GM23338 (cell line): Measurements from ENCODE around the gene KRTAP4-6. TPM values are rescaled to one million over a fixed set of nuclear protein-coding genes. Genes with fewer than 3 reads are reported as not detected.

Experiments used
- ATAC-seq: fragments of 200-7000 bp; cut with Tn5 transposase; 3 replicates; pipeline ENCODE4 v1.9.1; 2020
- DNase-seq: peaks from one replicate; pipeline ENCODE4 v3.0.0-alpha.2; 2015; ENCODE audit warnings: low spot score
- H2AFZ ChIP-seq: fragments of 200-600 bp; sonication (generic); 2 replicates; pipeline ENCODE4 v1.8.0; 2016; ENCODE audit warnings: antibody characterized with exemption, mild to moderate bottlenecking, moderate library complexity
- H3F3A ChIP-seq: fragments of 200-600 bp; sonication (generic); replicated peaks from 2 replicates; pipeline ENCODE4 v1.8.0; 2017; ENCODE audit warnings: antibody characterized with exemption, mixed run types, low read depth
- H3K27ac ChIP-seq: fragments of 200-600 bp; sonication (generic); 2 replicates; pipeline ENCODE4 v1.6.1; 2016; ENCODE audit warnings: low read depth
- H3K27me3 ChIP-seq: fragments of 200-600 bp; sonication (generic); 2 replicates; pipeline ENCODE4 v1.8.0; 2016; ENCODE audit warnings: mild to moderate bottlenecking, mixed run types, moderate library complexity; ENCODE audit not compliant: insufficient read depth
- H3K36me3 ChIP-seq: fragments of 200-600 bp; sonication (generic); 2 replicates; pipeline ENCODE4 v1.8.0; 2016; ENCODE audit warnings: mild to moderate bottlenecking; ENCODE audit not compliant: insufficient read depth
- H3K4me1 ChIP-seq: fragments of 200-600 bp; sonication (generic); 2 replicates; pipeline ENCODE4 v1.8.0; 2016; ENCODE audit warnings: mild to moderate bottlenecking, moderate library complexity; ENCODE audit not compliant: insufficient read depth
- H3K4me2 ChIP-seq: fragments of 200-600 bp; sonication (generic); 2 replicates; pipeline ENCODE4 v1.7.1; 2017; ENCODE audit warnings: mixed run types
- H3K4me3 ChIP-seq: fragments of 200-600 bp; sonication (generic); 2 replicates; pipeline ENCODE4 v1.6.1; 2016; ENCODE audit warnings: mixed run types
- H3K79me2 ChIP-seq: fragments of 200-600 bp; sonication (generic); replicated peaks from 2 replicates; pipeline ENCODE4 v1.8.0; 2017; ENCODE audit warnings: mild to moderate bottlenecking; ENCODE audit not compliant: insufficient read depth
- H3K9me2 ChIP-seq: fragments of 200-600 bp; sonication (generic); 2 replicates; pipeline ENCODE4 v1.8.0; 2017; ENCODE audit not compliant: insufficient read depth
- H4K20me1 ChIP-seq: fragments of 200-600 bp; sonication (generic); replicated peaks from 2 replicates; pipeline ENCODE4 v1.8.0; 2017; ENCODE audit warnings: mild to moderate bottlenecking; ENCODE audit not compliant: insufficient read depth
- H3K27ac Mint-ChIP-seq: 2 replicates; pipeline ENCODE4 v1.8.0; 2020; ENCODE audit warnings: inconsistent platforms, mild to moderate bottlenecking, moderate library complexity, mixed read lengths
- H3K27me3 Mint-ChIP-seq: 3 replicates; pipeline ENCODE4 v1.8.0; 2022; ENCODE audit warnings: low read depth, mild to moderate bottlenecking, moderate library complexity, mixed read lengths, inconsistent platforms; ENCODE audit not compliant: insufficient read depth, poor library complexity
- H3K36me3 Mint-ChIP-seq: 3 replicates; pipeline ENCODE4 v1.8.0; 2021; ENCODE audit warnings: low read depth, mild to moderate bottlenecking, inconsistent platforms, moderate library complexity, mixed read lengths
- H3K4me1 Mint-ChIP-seq: 3 replicates; pipeline ENCODE4 v1.8.0; 2020; ENCODE audit warnings: mild to moderate bottlenecking, inconsistent platforms, mixed read lengths
- H3K4me3 Mint-ChIP-seq: 3 replicates; pipeline ENCODE4 v1.8.0; 2021; ENCODE audit warnings: moderate library complexity, mild to moderate bottlenecking, inconsistent platforms, mixed read lengths
- H3K9me3 Mint-ChIP-seq: 3 replicates; pipeline ENCODE4 v1.8.0; 2020; ENCODE audit warnings: moderate library complexity, mild to moderate bottlenecking, inconsistent platforms, mixed read lengths
- CREB1 ChIP-seq: fragments of 250-450 bp; sonication (Bioruptor Pico); IDR thresholded peaks from 2 replicates; pipeline ENCODE4 v1.5.0; 2020; ENCODE audit warnings: low read depth, mild to moderate bottlenecking, moderate library complexity
- EZH2 ChIP-seq: fragments of 200-600 bp; sonication (generic); IDR thresholded peaks from one replicate; pipeline ENCODE4 v1.8.0; 2017; ENCODE audit warnings: antibody characterized with exemption, mild to moderate bottlenecking, low read depth; ENCODE audit not compliant: unreplicated experiment
- EZH2phosphoT487 ChIP-seq: fragments of 200-600 bp; sonication (generic); IDR thresholded peaks from one replicate; pipeline ENCODE4 v1.8.1; 2018; ENCODE audit warnings: antibody characterized with exemption; ENCODE audit not compliant: unreplicated experiment
- JUNB ChIP-seq: IDR thresholded peaks from one replicate; pipeline ENCODE4 v1.6.1; 2016; ENCODE audit warnings: antibody characterized with exemption; ENCODE audit not compliant: unreplicated experiment
- NANOG ChIP-seq: IDR thresholded peaks from 2 replicates; pipeline ENCODE4 v1.6.1; 2016; ENCODE audit warnings: antibody characterized with exemption, borderline replicate concordance
- REST ChIP-seq: IDR thresholded peaks from one replicate; pipeline ENCODE4 v1.6.1; 2018; ENCODE audit warnings: antibody characterized with exemption; ENCODE audit not compliant: unreplicated experiment
- ZNF114 ChIP-seq: fragments of 250-450 bp; sonication (Bioruptor Pico); IDR thresholded peaks from 2 replicates; pipeline ENCODE4 v1.5.0; 2020; ENCODE audit warnings: mild to moderate bottlenecking, moderate library complexity
- ZNF331 ChIP-seq: fragments of 250-450 bp; sonication (Bioruptor Pico); IDR thresholded peaks from 2 replicates; pipeline ENCODE4 v1.5.0; 2020; ENCODE audit warnings: low read depth, mild to moderate bottlenecking, moderate library complexity
- polyA plus RNA-seq: library from polyadenylated mRNA; unstranded; fragments of >200 nt; fragmentation: Nextera tagmentation; extraction: Ambion mirVana; gene quantifications from 2 replicates; pipeline ENCODE4 v1.2.1, GENCODE V29; 2016
- total RNA-seq: library from RNA; depleted of rRNA; stranded (reverse); fragments of >200 nt; shearing (Covaris generic); gene quantifications from 2 replicates; pipeline ENCODE4 v1.2.3, GENCODE V29; 2014
- TF ChIP-seq, protein P1 (sequence below): IDR thresholded peaks from 2 replicates; pipeline ENCODE4 v1.6.1; 2016; ENCODE audit warnings: antibody characterized with exemption
- TF ChIP-seq, protein P2 (sequence below): fragments of 250-450 bp; sonication (Bioruptor Pico); IDR thresholded peaks from 2 replicates; pipeline ENCODE4 v1.5.0; 2020; ENCODE audit warnings: mild to moderate bottlenecking, moderate library complexity

Gene KRTAP4-6
- total and polyA plus RNA-seq, 2 experiments from 2014 or later = not detected

DNA sequence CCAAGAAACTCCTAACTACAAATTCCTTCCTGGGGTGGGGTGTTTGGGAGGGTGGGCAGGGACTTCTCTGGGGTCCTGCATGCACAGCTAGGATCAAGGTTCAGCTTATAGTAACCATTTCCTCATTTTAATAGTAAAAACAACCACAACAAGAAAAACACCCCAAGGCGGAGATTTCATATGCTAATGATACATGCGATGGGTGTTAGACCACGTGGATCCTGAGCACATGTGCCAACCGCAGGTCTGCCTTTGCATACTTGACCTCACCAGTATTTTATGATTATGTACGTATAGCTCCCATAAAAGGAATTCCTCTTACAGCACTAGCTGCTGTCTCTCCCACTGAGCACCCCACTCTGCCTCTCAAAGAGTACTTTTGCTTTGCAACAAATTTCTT, 24.0 kb downstream of the KRTAP4-6 start (continued):
- TF ChIP-seq, protein P1, sequence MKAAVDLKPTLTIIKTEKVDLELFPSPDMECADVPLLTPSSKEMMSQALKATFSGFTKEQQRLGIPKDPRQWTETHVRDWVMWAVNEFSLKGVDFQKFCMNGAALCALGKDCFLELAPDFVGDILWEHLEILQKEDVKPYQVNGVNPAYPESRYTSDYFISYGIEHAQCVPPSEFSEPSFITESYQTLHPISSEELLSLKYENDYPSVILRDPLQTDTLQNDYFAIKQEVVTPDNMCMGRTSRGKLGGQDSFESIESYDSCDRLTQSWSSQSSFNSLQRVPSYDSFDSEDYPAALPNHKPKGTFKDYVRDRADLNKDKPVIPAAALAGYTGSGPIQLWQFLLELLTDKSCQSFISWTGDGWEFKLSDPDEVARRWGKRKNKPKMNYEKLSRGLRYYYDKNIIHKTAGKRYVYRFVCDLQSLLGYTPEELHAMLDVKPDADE = no peak

GRCh38 chr17:41111151-41111885, 29.0 kb downstream of the KRTAP4-6 start:
- Histone ChIP-seq H2AFZ (no peak overlapping the region), H3K4me1 (peaks cover 22% of the 10 kb centered on the region), H3K27me3 (no peaks in the 10 kb centered on the region), H3K9me2 (no peaks in the 10 kb centered on the region), H3K4me3 (no peak overlapping the region), H3F3A (no peaks in the 10 kb centered on the region), H3K36me3 (peaks cover 21% of the 10 kb centered on the region; the same call in 1 of the 2 replicates), H3K4me2 (no peak overlapping the region), H4K20me1 (no peaks in the 10 kb centered on the region), H3K27ac (no peak overlapping the region), H3K79me2 (no peaks in the 10 kb centered on the region)
- H3K4me1 Mint-ChIP-seq = peaks cover 35% of the 10 kb centered on the region
- DNase-seq (no peak), ATAC-seq (no peak)
- H3K9me3 Mint-ChIP-seq = peaks cover 54% of the 10 kb centered on the region
- H3K27me3 Mint-ChIP-seq = peaks cover 5% of the 10 kb centered on the region
- H3K4me3 Mint-ChIP-seq = no peak overlapping the region
- no peak overlapping the region for H3K27ac Mint-ChIP-seq
- peaks cover 60% of the 10 kb centered on the region for H3K36me3 Mint-ChIP-seq
- TF ChIP-seq REST = no peak
- TF ChIP-seq, protein P1 = no peak
- TF ChIP-seq NANOG = no peak
- TF ChIP-seq, protein P2, sequence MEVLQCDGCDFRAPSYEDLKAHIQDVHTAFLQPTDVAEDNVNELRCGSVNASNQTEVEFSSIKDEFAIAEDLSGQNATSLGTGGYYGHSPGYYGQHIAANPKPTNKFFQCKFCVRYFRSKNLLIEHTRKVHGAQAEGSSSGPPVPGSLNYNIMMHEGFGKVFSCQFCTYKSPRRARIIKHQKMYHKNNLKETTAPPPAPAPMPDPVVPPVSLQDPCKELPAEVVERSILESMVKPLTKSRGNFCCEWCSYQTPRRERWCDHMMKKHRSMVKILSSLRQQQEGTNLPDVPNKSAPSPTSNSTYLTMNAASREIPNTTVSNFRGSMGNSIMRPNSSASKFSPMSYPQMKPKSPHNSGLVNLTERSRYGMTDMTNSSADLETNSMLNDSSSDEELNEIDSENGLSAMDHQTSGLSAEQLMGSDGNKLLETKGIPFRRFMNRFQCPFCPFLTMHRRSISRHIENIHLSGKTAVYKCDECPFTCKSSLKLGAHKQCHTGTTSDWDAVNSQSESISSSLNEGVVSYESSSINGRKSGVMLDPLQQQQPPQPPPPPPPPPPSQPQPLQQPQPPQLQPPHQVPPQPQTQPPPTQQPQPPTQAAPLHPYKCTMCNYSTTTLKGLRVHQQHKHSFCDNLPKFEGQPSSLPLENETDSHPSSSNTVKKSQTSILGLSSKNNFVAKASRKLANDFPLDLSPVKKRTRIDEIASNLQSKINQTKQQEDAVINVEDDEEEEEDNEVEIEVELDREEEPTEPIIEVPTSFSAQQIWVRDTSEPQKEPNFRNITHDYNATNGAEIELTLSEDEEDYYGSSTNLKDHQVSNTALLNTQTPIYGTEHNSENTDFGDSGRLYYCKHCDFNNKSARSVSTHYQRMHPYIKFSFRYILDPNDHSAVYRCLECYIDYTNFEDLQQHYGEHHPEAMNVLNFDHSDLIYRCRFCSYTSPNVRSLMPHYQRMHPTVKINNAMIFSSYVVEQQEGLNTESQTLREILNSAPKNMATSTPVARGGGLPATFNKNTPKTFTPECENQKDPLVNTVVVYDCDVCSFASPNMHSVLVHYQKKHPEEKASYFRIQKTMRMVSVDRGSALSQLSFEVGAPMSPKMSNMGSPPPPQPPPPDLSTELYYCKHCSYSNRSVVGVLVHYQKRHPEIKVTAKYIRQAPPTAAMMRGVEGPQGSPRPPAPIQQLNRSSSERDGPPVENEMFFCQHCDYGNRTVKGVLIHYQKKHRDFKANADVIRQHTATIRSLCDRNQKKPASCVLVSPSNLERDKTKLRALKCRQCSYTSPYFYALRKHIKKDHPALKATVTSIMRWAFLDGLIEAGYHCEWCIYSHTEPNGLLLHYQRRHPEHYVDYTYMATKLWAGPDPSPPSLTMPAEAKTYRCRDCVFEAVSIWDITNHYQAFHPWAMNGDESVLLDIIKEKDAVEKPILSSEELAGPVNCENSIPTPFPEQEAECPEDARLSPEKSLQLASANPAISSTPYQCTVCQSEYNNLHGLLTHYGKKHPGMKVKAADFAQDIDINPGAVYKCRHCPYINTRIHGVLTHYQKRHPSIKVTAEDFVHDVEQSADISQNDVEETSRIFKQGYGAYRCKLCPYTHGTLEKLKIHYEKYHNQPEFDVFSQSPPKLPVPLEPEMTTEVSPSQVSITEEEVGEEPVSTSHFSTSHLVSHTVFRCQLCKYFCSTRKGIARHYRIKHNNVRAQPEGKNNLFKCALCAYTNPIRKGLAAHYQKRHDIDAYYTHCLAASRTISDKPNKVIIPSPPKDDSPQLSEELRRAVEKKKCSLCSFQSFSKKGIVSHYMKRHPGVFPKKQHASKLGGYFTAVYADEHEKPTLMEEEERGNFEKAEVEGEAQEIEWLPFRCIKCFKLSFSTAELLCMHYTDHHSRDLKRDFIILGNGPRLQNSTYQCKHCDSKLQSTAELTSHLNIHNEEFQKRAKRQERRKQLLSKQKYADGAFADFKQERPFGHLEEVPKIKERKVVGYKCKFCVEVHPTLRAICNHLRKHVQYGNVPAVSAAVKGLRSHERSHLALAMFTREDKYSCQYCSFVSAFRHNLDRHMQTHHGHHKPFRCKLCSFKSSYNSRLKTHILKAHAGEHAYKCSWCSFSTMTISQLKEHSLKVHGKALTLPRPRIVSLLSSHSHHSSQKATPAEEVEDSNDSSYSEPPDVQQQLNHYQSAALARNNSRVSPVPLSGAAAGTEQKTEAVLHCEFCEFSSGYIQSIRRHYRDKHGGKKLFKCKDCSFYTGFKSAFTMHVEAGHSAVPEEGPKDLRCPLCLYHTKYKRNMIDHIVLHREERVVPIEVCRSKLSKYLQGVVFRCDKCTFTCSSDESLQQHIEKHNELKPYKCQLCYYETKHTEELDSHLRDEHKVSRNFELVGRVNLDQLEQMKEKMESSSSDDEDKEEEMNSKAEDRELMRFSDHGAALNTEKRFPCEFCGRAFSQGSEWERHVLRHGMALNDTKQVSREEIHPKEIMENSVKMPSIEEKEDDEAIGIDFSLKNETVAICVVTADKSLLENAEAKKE (CRISPR knock-in tag) = no peak
- no peak for TF ChIP-seq JUNB
- TF ChIP-seq CREB1 = no peak
- no peak for TF ChIP-seq ZNF331 (CRISPR knock-in tag)
- TF ChIP-seq EZH2phosphoT487 = no peak
- no peak for TF ChIP-seq ZNF114
- TF ChIP-seq EZH2 = no peak
